GM12878 (cell line): ENCODE measurements around the gene SCARB1. TPM values are rescaled to one million over a fixed set of nuclear protein-coding genes. Genes with fewer than 3 reads are reported as not detected.

ENCODE experiments used
- ATF3 ChIP-seq: IDR thresholded peaks from 2 replicates; pipeline ENCODE4 v1.6.1; 2011; ENCODE audit warnings: low read depth, mild to moderate bottlenecking, low read length, moderate library complexity, borderline replicate concordance; ENCODE audit errors: extremely low read depth
- BACH1 ChIP-seq: fragments of 450-650 bp; IDR thresholded peaks from 2 replicates; pipeline ENCODE4 v1.6.1; 2017; ENCODE audit warnings: mild to moderate bottlenecking, borderline replicate concordance
- BCL11A ChIP-seq: IDR thresholded peaks from 2 replicates; pipeline ENCODE4 v1.6.1; 2011; ENCODE audit warnings: low read depth, low read length
- BCL3 ChIP-seq: IDR thresholded peaks from 2 replicates; pipeline ENCODE4 v1.6.1; 2011; ENCODE audit warnings: borderline replicate concordance, low read depth, mild to moderate bottlenecking, moderate library complexity, low read length; ENCODE audit not compliant: insufficient read depth, poor library complexity, severe bottlenecking
- CHD4 ChIP-seq: fragments of 200-600 bp; sonication (generic); IDR thresholded peaks from 2 replicates; pipeline ENCODE4 v1.6.1; 2016; ENCODE audit warnings: mild to moderate bottlenecking
- JUNB ChIP-seq: IDR thresholded peaks from 2 replicates; pipeline ENCODE4 v1.6.1; 2016; ENCODE audit warnings: antibody characterized with exemption, mild to moderate bottlenecking
- JUND ChIP-seq: IDR thresholded peaks from 2 replicates; pipeline ENCODE4 v1.6.1; 2012; ENCODE audit warnings: low read depth, mild to moderate bottlenecking, low read length, improper control_type of control experiment, moderate library complexity
- LARP7 ChIP-seq: fragments of 450-650 bp; IDR thresholded peaks from 2 replicates; pipeline ENCODE4 v1.6.1; 2017; ENCODE audit warnings: mild to moderate bottlenecking
- MEF2A ChIP-seq: IDR thresholded peaks from 2 replicates; pipeline ENCODE4 v1.6.1; 2011; ENCODE audit warnings: low read depth, mild to moderate bottlenecking, low read length, moderate library complexity; ENCODE audit not compliant: insufficient read depth
- MLLT1 ChIP-seq: fragments of 450-650 bp; IDR thresholded peaks from 2 replicates; pipeline ENCODE4 v1.6.1; 2016; ENCODE audit warnings: mild to moderate bottlenecking
- MTA3 ChIP-seq: IDR thresholded peaks from 2 replicates; pipeline ENCODE4 v1.6.1; 2012; ENCODE audit warnings: low read length, inconsistent platforms, borderline replicate concordance
- NR2C2 ChIP-seq: IDR thresholded peaks from 2 replicates; pipeline ENCODE4 v1.6.1; 2011; ENCODE audit warnings: borderline replicate concordance, low read depth; ENCODE audit not compliant: control insufficient read depth, insufficient read length
- POLR2A ChIP-seq: IDR thresholded peaks from 2 replicates; pipeline ENCODE4 v1.6.1; 2011; ENCODE audit warnings: low read depth, mild to moderate bottlenecking, low read length
- RAD51 ChIP-seq: fragments of 450-650 bp; IDR thresholded peaks from 2 replicates; pipeline ENCODE4 v1.6.1; 2016; ENCODE audit warnings: moderate library complexity, mild to moderate bottlenecking, inconsistent platforms
- RCOR1 ChIP-seq: conservative IDR thresholded peaks from 2 replicates; pipeline ENCODE4 v1.6.1; 2012; ENCODE audit warnings: low read depth, low read length, improper control_type of control experiment
- SIX5 ChIP-seq: IDR thresholded peaks from 2 replicates; pipeline ENCODE4 v1.6.1; 2011; ENCODE audit warnings: mild to moderate bottlenecking, low read depth, low read length, moderate library complexity; ENCODE audit not compliant: severe bottlenecking
- SMC3 ChIP-seq: IDR thresholded peaks from 2 replicates; pipeline ENCODE4 v1.6.1; 2011; ENCODE audit warnings: low read length, improper control_type of control experiment, borderline replicate concordance
- TAF1 ChIP-seq: IDR thresholded peaks from 2 replicates; pipeline ENCODE4 v1.6.1; 2011; ENCODE audit warnings: mild to moderate bottlenecking, low read depth, low read length, borderline replicate concordance
- YY1 ChIP-seq: IDR thresholded peaks from 2 replicates; pipeline ENCODE4 v1.6.1; 2011; ENCODE audit warnings: low read depth, mild to moderate bottlenecking, low read length
- ZBTB11 ChIP-seq: fragments of 450-650 bp; formaldehyde crosslinking; IDR thresholded peaks from 2 replicates; pipeline ENCODE4 v1.5.0; 2022; ENCODE audit warnings: mild to moderate bottlenecking, missing genetic modification characterization
- ZSCAN29 ChIP-seq: fragments of 450-650 bp; IDR thresholded peaks from 2 replicates; pipeline ENCODE4 v1.6.1; 2017; ENCODE audit warnings: mild to moderate bottlenecking, moderate library complexity
- polyA plus RNA-seq, 11 experiments: library from polyadenylated mRNA; depleted of rRNA in 4 of 11; unstranded in 6 of 11; stranded (reverse) in 5 of 11; fragments of >200 nt; fragmentation: Nextera tagmentation in 4 of 11; fragmentation: Illumina TruSeq in 1 of 11; extraction: Ambion mirVana in 4 of 11; extraction: Trizol in 1 of 11; gene quantifications; 1 replicate in 1 of 11; 2 replicates in 10 of 11; pipeline versions ENCODE4 v1.2.1 to v1.2.3, GENCODE V29; 2011 to 2016; ENCODE audit warnings: inconsistent platforms in 2 of 11, missing spikeins in 2 of 11, low read depth in 1 of 11
- total RNA-seq, 4 experiments: library from RNA; depleted of rRNA in 3 of 4; stranded (reverse); fragments of >200 nt in 3 of 4; fragmentation: Illumina TruSeq in 1 of 4; extraction: Trizol in 1 of 4; gene quantifications; 2 replicates each; pipeline versions ENCODE4 v1.2.1 to v1.2.3, GENCODE V29; 2013 to 2021

SCARB1 gene
- total and polyA plus RNA-seq, 10 of the 15 experiments (the other 5 are each of a cell fraction or from before 2014, with no cell fraction given), result 0.34 to 104 (median 63.1) TPM

GRCh38 chr12:124863416-124864325 lies at the start of gene SCARB1 (continued):
- TF ChIP-seq BCL3, result no peak
- peak; percentile 95 for TF ChIP-seq LARP7
- no peak for TF ChIP-seq MEF2A
- TF ChIP-seq NR2C2, result no peak
- no peak for TF ChIP-seq JUND
- no peak for TF ChIP-seq ZSCAN29
- peak; percentile 63 for TF ChIP-seq BACH1
- peak; percentile 98 for TF ChIP-seq POLR2A
- TF ChIP-seq JUNB, result no peak
- TF ChIP-seq ATF3, result no peak
- TF ChIP-seq RCOR1, result no peak
- peak; percentile 61; the same call in 1 of the 2 replicates for TF ChIP-seq TAF1
- TF ChIP-seq SIX5, result no peak
- no peak for TF ChIP-seq CHD4
- TF ChIP-seq MLLT1, result peak; percentile 88
- TF ChIP-seq YY1, result peak; percentile 92
- TF ChIP-seq RAD51, result no peak
- TF ChIP-seq SMC3, result 0 out of 2 replicates have a peak, but pooled peaks have one; percentile 8
- no peak for TF ChIP-seq ZBTB11 (CRISPR knock-in tag)
- no peak for TF ChIP-seq MTA3
- no peak for TF ChIP-seq BCL11A
